CD4-positive, alpha-beta T cell treated with Interleukin-21 for 1 hour (primary cell): ENCODE data around the gene TANC2.
"Not testable (repeated sequence)": the region's sequence is repeated elsewhere in the genome, so short reads cannot be mapped to it uniquely, and the experiment has no call there.

Experiments used
- DNase-seq: peaks from one replicate; pipeline ENCODE4 v3.0.0-alpha.2; 2020

The TANC2 gene

DNA sequence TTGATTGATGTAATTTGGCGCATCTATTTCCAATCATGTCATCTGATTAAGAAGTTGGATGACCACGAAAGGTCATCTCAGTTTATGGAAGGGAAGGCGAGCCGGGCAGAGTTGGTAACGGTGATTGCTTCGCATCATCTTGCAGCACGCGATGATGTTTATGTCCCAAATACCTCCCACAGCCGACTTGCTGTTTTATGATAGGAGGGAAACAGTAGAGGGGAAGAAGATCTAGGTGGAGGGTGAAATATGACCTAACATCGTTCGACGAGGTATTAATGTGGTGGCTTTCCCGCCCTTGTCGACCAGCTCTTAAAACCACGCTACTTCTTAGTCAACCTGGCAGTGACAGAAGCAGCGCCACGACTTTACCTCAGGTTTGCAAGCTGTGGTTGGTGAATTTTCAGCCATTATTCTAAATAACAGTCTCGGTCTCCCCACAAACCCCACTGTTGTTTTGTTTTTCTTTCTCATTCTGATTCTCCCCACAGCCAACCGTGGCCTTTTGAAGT, 805 bp upstream of the TANC2 start:
- no peak for DNase-seq

DNA sequence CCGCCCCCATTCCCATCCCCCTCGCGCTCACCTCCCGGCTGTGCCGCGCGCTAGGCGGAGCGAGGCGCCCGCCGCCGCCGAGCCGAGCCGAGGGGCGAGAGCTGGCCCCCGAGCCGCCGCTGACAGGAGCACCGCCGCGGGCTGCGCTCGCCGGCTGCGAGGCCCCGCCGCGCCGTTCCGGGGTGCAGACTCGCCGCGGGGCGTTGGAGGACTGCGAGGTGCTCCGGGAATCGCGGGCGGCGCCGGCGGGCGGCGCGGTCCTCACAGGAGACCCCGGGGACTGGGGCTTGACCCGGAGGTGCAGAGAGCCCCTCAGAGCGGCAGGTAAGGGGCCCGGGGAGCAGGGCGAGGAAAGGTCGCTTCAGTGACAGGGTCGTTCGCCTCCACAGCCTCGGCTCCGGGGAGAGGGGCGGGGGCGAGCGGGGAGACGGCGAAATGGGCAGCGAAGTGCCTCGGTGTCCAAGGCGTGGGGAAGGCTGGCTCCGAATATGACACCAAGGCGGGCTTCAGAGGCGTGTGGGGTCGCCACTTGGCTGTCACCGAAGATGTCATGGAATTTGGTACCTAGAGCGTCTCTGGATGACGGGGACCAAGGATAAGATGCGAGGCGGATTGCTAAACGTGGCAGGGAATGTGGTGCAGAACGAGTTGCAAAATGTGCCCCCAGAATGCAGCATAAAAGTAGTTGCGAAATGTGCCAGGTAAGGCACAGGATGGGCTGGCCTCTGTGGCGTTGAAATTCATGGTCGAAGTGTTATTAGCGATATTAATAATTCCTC, 580 bp downstream of the TANC2 start:
- peak; percentile 19 for DNase-seq

DNA sequence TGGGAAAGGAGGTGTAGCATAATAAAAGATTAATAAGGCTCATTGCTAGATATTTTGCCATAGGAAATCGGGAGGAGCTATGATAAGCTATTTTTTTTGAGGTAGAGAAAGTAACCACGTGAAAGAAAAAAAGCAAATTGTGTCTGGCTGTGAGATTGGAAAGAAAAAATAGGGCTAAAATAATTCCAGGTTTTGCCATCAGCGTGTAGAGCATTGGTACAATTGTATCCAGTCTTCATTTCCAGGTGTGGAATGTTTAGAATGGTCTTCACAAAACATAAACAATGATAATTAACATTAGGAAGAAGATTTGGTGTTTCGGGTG, 1.1 kb downstream of the TANC2 start:
- no peak for DNase-seq

- DNase-seq = peak; percentile 85
Measured at GRCh38 chr17:62968445-62968923, 2.4 kb downstream of the TANC2 start.

DNA sequence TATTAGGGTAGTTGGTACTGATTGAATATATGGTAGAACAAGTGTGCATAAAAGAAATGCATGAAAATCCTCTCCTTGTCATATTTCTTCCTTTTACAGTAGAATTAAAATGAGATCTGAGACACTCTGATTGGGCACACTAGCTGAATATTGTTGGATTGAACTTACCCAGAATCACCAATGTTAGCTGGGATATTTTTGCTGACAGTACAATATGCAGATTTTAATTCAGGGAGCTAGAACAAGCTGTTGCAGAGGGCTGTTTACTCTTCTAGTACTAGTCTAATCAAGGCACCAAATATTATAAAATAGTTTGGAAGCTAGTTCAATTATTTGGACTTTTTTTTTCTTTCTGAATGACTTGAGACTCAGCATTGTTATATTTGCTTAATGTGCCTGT, 4.6 kb downstream of the TANC2 start:
- DNase-seq = no peak

DNA sequence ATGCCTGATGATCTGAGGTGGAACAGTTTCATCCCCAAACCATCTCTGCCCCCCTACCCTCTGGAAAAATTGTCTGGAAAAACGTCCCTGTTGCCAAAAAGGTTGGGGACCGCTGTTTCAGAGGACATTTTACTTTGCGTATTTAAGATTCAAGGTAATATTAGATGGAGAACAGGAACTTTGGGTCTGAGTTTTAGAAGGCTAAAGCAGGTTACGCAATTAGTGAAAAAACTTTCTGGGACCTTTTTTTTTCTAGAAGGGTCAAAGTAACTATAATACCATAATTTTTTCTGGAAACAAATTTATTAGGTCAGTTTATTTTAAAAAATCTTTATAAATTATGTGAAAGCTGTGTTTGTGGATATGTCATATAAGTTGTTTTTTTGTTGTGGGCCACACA, 5.8 kb downstream of the TANC2 start:
- no peak for DNase-seq

DNA sequence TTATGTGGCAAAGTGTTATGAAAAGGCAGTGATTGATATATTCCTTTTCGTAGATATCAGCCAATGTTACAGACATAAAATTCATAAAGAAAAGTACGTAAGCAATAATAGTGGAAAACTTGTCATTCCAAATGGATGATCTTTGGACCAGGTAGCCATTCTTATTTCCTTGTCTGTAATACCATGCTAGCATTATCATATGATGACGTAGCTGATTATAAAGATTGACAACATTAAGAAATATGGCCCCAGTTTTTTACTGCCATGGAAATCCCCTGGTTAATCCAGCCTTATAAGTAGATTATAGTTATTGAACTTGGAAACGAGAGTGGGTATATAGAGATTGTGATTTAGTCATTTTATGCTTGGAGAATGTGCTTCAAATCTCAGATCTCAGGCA, 8.8 kb downstream of the TANC2 start:
- DNase-seq = no peak

GRCh38 chr17:62975206-62975605, 9.2 kb downstream of the TANC2 start:
- no peak for DNase-seq

- DNase-seq = not testable (repeated sequence)
Measured at GRCh38 chr17:62976643-62977231, 10.7 kb downstream of the TANC2 start.

GRCh38 chr17:62980842-62981241, 14.8 kb downstream of the TANC2 start:
- DNase-seq = no peak

DNA sequence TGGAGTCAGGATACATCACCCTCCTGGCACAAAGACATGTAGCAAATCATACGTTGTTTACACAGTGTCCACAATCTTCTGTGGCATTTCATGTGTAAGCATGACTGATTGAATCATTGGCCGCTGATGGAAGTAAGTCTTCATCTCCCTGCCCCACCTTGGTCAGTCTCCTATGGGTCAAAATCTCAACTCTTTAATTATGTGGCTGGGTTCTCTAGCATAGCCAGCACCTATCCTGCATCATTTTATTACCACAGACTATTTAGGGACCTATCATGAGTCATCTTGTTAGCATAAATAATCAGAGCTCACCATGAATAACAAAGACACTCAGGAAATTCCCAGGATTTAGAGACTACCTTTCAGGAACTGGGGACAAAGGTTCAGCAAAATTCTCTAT, 15.9 kb downstream of the TANC2 start:
- no peak for DNase-seq

DNA sequence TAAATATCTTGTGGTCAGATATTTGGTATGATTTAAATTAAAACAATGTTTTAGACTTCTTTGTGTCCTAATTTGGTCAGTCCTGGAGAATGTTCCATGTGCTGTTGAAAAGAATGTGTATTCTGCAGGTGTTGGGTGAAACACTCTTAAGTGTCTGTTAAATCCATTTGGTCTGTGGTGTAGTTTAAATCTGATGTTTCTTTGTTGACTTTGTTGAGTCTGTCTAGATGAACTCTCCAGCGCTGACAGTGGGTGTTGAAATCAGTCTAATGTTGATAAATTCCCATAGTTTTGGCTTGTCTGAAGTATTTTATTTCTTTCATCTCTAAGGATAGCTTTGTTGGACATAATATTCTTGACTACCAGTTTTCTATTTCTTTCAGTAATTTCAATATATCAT, 18.8 kb downstream of the TANC2 start:
- no peak for DNase-seq

GRCh38 chr17:62986549-62986948, 20.5 kb downstream of the TANC2 start:
- DNase-seq = no peak

- no peak for DNase-seq
Measured at GRCh38 chr17:62987136-62987535, 21.1 kb downstream of the TANC2 start.

- no peak for DNase-seq
Measured at GRCh38 chr17:62989501-62989900, 23.5 kb downstream of the TANC2 start.

DNA sequence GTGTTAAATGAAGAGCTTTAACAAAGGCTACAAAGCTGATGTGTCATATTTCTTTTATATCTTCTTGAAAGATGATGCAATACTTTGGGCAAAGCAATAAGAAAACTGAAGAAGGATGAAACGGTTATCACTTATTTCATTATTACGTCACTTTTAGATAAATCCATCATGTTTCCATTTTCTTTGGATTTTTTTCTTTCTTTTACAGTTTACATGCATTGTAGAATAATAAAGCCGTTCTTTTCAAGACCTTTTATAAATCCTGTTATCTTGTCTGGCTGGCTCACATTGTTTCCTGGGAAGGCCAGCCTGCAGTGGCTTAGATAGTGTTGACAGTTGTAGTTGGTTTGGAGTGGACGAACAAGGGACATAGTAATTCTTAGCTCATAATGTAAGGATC, 28.9 kb downstream of the TANC2 start:
- DNase-seq = no peak

GRCh38 chr17:62995377-62995885, 29.4 kb downstream of the TANC2 start:
- peak; percentile 13 for DNase-seq

DNA sequence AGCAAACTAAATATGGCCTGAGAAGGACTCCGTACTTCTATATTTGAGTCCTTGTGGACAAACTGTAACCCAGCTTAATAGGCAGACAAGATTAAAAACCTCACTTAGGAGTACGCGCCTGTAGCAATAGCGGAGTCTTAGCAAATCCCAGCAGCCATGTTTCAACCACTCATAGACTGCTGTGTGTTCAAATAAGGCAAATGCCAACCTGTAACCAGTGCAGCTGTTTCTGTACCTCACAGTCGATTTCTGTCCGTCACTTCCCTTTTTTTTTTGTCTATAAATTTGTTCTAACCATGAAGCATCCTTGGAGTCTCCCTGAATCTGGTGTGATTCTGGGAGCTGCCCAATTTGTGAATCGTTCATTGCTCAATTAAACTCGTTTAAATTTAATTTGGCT, 30.2 kb downstream of the TANC2 start:
- no peak for DNase-seq

DNA sequence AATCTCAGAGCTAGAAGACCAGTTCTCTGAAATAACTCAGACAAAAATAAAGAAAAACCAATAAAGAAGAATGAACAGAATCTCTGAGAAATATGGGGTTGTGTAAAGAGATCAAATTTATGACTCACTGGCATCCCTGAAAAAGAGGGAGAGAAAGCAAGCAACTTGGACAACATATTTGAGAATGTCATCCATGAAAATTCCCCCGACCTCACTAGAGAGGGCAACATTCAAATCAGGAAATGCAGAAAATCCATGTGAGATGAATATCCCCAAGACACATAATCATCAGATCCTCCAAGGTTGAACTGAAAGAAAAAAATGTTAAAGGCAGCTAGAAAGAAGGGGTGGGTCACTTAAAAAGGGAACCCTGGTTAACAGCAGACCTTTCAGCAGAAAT, 32.1 kb downstream of the TANC2 start:
- DNase-seq = no peak

- no peak for DNase-seq
Measured at GRCh38 chr17:62998665-62999393, 32.8 kb downstream of the TANC2 start.

- DNase-seq = no peak
Measured at GRCh38 chr17:62999736-63000135, 33.7 kb downstream of the TANC2 start.

GRCh38 chr17:63001689-63002394, 35.8 kb downstream of the TANC2 start:
- no peak for DNase-seq

GRCh38 chr17:63002625-63003024, 36.6 kb downstream of the TANC2 start:
- DNase-seq = no peak
